Measurements from ENCODE around the gene TPM4.

Gene TPM4

DNA sequence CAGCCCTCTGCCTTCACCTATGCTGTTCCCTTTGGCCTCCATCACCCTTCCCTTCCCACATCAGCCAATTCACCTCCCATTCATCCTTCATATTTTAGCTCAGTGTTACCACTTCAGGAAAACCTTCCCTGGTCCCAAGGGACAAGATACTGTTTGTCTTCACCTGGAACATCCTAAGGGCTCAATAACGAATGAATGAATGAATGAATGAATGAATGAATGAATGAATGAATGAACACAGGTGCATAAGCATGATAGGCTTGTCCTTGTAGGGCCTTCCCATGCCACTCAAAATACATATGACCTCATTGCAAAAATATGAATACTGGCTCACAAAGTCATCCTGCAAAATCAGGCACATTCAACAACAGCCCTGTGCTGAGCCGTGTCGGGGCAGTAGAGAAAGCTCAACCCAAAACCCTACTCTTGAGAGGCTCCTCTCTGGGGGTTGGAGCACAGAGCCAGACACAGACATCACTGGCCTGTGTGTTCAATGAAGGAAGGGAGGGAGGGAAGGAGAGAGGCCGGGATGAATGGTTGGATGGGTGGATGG is 33.7 kb upstream of the TPM4 start:
- no peak for DNase-seq

DNA sequence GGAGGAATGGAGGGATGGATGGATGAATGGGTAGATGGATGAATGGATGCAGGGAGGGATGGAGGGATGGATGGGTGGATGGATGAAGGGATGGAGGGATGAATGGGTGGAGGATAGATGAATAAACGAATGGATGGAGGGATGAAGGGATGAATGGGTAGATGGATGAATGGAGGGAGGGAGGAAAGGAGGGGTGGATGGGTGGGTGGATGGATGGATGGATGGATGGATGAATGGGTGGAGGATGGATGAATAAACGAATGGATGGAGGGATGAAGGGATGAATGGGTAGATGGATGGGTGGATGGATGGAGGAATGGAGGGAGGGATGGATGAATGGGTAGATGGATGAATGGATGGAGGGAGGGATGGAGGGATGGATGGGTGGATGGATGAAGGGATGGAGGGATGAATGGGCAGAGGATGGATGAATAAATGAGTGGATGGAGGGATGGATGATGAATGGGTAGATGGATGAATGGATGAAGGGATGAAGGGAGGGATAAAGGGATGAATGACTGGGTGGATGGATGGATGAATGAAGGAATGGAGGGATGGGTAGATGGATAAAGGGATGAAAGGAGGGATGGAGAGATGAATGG is 33.0 kb upstream of the TPM4 start:
- no peak for DNase-seq

DNA sequence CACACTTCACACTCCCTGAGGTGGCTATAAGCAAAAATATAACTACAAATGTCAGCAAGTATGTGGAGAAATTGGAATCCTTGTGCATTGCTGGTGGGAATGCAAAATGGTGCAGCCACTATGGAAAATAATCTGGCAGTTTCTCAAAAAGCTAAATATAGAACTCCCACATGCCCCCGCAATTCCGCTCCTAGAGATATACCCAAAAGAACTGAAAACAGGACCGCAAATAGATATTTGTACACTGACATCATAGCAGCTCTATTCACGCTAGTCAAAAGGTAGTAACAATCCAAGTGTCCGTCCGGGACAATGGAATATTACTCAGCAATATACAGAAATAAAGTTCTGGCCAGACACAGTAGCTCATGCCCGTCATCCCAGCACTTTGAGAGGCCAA is 31.5 kb upstream of the TPM4 start:
- DNase-seq, result no peak

DNA sequence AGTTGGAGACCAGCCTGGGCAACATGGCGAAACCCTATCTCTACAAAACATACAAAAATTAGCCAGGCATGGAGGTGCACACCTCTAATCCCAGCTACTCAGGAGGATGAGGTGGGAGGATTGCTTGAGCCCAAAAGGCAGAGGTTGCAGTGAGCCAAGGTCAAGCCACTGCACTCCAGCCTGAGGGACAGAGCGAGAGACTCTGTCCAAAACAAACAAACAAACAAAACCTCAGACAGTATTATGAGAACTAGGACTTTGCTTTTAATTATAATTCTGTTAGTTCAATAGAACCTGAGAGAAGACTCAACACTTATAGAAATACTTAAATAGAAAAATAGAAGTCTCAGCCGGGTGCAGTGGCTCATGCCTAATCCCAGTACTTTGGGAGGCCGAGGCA is 31.1 kb upstream of the TPM4 start:
- DNase-seq, result no peak

DNA sequence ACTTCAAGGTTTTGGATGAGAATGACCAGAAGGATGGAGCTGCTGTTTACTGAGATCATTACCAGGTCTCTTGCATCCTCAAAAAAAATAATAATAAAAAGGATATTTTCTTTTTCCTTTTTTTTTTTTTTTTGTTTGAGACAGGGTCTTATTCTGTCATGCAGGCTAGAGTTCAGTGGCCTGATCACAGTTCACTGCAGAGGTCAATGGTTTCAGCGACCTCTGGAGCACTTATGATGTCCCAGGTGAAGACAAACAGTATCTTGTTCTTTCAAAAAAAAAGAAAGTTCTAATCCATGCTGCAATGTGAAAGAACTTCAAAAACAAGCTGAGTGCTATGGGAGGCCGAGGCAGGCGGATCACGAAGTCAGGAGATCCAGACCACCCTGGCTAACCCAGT is 30.4 kb upstream of the TPM4 start:
- DNase-seq, result no peak

DNA sequence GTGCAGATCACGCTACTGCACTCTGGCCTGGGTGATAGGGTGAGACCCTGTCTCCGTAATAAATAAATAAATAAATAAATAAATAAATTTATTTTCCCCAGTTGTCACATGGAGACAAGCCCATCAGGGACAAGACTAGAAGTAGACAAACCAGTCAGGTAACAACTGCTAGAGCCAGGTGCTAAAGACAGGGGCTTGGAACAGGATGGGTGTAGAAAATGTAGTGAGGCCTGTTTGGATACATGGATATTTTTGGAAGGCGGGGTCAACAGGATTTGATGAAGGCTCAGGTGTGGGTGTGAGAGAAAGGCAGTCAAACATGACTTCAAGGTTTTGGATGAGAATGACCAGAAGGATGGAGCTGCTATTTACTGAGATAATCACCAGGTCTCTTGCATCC is 27.7 kb upstream of the TPM4 start:
- DNase-seq, result no peak

DNA sequence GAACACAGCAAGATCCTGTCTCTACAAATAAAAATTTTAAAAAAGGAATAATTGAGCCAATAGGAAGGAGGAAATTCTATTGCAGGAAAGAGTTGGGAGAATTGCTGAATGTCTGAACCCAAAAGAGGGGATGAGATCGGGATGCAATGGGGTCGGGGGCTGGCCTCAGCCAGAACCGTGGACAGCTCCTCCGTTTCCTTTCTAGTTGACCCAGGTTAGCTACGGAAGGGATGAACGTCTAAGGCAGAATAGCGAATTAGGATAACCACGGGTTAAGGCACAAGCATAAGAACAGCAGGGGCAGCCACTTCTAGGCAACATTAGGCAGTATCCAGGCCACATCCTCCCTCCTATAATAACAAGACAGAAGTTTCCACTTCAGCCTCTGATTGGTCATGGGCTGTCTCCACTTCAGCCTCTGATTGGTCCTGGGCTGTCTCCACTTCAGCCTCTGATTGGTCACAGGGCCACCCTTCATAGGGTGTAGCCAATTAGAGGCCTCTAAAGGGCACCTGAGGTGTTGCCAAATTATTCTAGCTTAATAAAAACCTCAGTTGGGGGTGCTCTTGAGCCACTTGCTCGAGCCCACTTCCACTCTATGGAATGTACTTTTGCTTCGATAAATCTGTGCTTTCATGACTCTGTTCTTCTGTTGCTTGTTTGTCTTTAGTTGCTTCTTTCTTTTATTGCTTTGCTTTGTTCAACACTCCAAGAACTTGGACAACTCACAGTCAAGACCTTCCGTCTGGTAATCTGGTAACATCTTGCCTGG is 24.9 kb upstream of the TPM4 start:
- no peak for DNase-seq

DNA sequence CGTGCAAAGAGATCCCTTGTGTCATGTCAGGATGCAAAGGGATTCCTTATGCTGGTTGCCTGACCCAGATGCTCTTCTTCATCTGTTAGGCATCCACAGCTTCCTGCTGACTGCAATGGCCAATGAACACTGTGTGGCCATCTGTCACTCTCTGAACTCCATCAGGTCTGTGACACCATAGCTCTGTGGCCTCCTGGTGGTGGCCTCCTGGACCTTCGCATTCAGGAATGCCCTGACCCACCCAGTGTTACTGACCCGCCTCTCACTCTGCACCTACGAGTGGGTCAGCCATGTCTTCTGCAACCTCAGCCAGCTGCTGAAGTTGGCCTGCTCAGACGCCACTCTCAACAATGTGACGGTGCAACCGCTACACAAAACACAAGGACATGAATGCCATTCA is 23.9 kb upstream of the TPM4 start:
- DNase-seq, result no peak

DNA sequence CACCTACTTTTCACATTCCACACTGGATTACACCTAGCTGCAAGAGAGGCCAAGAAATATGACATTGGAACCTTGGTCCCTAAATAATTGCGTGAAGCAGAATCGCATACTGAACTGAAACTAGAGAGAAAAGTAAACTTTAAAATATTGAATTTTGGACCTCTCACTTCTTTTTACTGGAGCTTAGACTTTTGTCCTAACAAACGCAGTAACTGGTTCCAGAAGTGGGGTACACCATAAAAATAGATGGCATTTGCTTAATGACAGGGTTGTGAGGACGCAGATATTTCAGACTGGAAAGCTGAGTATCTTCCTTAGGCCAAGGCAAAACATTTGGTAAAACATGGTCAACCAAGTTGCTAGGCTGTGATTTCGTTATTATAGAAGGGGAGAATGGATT is 19.2 kb upstream of the TPM4 start:
- DNase-seq, result no peak

DNA sequence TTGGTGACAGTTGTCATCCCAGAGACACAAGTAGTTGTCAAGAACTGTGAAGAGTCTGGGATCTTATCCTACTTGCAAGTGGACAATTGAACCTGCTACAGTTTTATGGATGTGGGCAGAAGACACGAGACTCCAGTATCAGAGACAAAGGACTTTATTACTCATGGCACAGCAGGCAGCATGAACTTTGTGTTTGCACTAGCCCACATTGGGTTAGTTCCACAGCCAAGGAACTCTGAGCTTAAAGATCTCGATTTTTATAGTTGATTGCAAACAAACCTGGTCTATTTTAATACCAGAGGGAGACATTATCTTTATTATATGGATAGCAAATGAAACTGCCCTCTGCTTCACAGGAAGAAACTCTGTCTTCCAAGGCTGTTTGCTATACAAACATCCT is 16.0 kb upstream of the TPM4 start:
- DNase-seq, result no peak

DNA sequence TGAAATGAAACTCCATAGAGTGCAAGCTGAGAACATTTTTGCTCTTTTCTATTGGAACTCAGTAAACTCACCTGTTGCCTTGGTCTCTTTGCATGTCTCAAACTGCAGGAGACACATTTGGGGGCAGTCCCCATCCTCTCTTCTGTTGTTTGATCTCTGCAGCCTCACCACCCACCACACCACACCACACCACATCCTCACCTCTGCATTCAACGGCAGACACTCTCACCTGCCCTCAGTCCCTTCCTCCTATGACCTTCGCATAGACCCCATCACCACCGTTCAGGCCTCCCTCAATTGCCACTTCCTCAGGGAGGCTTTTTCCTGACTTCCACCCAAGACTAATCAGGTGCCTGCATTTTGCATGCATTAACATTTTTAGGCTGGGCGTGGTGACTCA is 14.4 kb upstream of the TPM4 start:
- DNase-seq, result no peak

DNA sequence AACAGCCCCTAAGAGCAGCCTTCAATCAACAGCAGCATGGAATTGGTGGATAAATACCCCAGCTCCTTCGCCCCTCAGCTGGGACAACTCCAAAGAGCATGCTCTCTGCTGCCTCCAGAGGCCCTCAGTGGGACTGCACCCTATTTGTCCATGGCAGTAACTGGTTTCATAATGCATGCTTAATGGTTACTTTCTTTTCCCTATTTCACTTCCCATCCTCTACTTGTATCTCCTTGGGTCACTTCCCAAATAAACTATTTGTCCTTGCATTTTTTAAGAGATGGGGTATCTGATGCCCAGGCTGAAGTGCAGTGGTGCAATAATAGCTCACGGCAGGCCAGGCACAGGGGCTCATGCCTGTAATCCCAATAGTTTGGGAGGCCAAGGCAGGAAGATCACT is 13.5 kb upstream of the TPM4 start:
- DNase-seq, result peak; percentile 73

DNA sequence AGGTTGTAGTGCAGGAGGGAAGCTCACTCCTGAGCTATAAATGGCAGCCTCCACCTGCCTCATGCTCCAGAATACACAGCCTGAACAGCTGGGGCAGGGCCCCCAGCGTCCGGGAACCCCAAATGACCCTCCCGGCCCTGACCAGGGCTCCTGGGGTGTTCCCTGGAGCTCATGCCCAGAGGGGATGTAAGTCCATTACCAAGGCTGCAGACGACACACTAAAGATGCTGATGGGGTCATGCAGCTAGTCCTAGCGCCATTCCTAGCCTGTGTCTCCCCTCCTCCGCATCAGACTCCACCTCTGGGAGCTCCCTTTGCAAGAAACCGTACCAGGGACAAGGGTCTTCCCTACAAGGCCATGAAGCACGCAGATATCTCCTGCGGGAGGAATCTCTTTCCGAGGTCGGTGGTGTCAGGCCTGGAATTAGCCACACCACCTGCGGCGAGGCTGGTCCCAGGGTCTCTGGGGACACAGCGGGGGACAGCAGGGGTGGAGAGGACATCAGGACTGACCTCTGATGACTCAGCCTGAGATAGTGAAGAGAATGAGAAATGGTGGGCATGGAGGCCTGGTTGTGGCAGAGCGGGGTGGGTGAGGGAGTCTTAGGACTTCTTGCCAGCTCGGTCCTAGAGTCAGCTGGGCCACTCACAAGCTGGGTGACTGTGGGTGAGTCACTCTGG is 11.9 kb upstream of the TPM4 start:
- DNase-seq, result no peak

DNA sequence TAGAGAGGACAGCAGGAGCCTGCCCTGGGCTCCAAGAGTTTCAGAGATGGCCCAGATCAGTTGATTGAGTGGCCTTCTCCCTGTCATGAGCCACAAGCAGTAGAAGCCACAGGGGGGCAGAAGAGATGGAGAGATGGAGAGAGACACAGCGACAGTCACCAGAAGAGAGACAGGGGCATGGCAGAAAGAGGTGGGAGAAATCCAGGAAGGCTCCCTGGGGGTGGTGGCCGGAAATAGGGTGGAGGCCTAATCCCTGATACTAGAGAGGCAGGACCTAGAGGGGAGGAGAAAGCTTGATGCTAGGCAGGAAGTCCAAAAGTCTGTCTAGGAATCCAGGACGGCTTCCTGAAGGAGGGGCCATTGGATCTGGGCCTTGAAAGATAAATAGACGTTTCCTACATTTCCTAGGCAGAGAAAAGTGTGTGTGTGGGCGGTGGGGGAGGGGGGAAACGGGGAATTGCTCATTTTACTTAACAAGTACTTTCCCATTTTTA is 9.6 kb upstream of the TPM4 start:
- peak; percentile 43 for DNase-seq

DNA sequence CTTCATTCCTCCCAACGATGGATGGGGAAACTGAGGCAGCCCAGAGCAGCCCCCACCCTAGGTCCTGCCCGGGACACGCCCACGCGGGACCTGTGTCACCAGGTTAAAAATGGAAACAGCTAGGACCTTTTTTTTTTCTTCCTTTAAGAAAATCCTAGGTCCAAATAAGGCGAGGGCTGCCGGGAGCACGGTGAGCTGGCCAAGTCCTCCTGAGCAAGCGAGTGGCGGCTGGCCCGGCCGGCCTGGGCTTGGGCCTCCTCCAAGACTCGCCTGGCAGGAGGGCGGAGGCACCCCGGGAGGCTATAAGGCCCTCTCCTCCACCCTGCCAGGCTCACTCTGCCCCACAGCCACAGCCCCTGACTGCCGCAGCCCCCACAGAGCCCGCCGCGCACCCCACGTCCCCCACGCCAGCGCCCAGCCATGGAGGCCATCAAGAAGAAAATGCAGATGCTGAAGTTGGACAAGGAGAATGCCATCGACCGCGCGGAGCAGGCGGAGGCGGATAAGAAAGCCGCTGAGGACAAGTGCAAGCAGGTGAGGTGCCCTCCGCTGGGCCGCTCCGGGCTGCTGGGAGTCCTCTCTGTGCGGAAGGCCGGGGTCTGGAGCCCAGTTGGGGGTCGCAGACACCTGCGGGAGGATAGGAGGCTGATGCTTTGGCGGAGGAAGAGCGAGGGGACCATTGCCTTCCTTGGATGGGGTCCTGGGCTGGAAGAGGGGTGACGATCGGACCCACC is 8.9 kb upstream of the TPM4 start:
- no peak for DNase-seq

DNA sequence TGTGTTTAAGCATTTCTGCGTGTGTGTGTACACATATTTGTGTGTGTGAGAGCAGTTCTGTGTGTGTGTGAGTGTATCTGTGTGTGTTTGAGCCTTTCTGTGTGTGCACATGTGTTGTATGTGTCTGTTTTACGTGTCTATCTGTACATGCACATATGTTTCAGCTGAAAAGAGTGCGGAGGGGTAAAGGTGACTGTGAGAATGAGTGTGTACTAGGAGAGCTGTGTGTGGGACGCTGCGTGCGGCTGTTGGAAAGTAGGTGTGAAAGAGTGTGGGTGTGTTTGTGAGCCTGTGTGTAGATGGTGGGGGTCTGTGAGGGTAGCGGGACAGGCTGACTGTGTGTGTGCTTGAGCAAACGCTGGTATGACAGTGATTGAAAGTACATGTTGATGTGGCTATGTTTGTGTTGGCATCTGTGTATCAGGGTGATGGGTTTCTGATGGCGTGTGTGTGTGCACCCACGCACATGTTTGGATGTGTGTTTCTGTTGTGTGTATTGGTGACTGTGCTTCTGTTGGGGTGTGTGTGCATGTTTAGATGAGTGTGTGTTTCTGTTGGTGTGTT is 7.5 kb upstream of the TPM4 start:
- DNase-seq, result no peak

DNA sequence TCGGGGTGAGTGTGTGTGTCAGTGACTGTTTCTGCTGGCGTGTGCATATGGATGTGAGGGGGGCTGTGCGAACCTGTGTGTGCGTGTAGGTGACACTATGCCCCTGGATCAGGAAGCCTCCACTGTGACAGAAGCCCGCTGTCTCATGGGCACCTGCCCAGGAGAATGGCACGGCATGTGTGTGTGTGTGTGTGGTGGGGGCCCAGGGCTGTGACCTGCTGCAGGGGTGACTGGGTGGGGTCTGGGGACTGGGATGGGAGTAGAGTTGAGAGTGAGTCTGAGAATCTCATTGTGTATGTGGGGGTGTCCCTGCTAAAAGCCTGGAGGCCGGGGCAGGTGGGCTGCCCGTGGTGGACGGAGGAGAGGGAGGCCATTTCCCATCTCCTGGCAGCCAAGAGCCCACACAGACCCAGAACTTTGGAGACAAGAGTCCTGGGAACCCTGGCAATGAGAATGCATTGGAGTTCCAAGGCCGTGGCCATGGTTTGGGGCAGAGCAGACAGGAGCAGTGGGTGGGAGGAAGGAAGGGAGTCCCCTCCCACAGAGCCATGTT is 6.4 kb upstream of the TPM4 start:
- no peak for DNase-seq

DNA sequence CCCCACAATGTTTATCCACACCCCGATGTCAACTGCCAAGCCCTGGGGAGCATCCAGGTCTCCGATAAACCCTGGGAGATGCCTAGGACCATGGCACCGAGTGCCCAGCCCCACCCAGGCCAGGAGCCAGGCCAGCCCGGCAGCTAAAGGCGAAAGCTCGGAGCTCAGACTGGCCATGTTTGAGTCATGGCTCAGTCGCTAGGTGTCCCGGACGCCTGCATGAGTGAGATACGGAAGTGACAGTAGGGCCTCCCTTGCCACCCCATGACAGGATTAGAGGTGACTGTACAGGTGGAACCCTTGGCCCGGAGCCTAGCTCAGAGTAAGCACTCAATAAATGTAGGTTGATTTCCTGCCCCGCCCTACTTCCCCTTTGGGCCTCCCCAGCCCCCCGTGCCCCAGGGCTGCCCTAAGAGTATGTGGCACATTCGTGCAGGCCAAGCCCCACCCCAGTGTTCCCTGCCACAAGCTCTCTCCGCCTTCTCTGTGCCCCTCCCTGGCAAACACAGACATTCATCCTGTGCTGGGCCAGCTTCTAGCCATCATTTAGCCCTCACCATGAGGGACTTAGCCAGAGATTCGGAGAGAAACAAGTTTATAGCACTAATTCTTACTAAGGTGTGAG is 5.8 kb upstream of the TPM4 start:
- DNase-seq, result peak; percentile 75

DNA sequence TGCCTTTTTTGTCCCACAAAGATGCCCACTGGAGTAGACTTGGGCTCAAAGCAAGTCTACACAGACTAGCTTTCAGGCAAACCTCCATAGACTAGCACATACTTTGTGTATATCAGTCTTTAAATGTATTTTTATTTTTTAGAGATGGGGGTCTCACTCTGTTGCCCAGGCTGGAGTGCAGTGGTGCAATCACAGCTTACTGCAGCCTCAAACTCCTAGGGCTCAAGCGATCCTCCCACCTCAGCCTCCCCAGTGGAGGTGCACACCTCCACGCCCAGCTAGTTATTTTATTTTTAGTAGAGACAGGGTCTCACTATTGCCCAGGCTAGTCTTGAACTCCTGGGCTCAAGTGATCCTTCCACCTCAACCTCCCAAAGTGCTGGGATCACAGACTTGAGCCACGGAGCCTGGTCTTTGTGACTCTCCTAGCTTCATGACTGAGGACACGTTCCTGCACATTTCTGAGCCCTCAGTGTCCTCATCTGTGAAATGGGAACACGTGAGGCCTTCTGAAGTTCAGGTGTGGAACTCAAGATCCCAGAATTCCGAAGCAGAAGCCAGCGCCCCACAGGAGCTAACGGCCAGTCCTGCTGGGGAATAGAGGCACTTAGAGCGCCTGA is 5.1 kb upstream of the TPM4 start:
- no peak for DNase-seq

DNA sequence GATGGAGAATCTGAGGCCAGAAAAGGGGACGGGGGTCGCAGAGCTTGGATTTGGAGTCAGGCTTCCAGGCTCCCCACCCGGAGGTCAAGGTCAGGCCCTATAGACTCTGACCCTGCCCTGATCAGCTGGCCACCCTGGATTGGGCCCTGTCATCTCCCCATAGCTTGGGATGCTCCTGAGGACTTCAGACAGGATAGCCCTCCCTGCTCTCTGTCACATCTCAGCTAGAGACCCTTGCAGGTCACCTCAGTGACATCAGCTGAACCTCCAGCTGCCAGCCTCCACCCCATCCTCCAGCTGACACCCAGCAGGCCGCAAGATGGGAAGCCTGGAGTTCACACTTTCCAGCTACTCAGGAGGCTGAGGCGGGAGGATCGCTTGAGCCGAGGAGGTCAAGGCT is 2.8 kb upstream of the TPM4 start:
- DNase-seq, result no peak

DNA sequence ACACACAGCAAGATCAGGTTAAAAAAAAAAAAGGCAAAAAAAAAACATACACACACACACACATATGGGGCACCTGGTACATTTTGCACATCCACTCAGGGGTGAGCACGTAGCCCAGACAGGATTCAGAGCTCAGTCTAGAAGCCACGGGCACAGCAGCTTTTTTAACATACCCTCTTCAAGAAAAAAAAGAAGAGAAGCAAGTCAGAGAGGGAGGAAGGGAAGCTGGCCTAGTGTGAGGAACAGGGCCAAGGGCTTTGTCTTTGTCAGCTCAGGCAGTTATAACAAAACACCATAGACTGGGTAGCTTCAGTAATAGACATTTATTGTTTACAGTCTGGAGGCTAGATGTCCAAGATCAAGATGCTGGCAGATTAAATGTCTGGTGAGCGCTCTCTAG is 2.3 kb upstream of the TPM4 start:
- DNase-seq, result no peak
